Measurements from ENCODE around the gene TSPAN33.

TSPAN33 gene

DNA sequence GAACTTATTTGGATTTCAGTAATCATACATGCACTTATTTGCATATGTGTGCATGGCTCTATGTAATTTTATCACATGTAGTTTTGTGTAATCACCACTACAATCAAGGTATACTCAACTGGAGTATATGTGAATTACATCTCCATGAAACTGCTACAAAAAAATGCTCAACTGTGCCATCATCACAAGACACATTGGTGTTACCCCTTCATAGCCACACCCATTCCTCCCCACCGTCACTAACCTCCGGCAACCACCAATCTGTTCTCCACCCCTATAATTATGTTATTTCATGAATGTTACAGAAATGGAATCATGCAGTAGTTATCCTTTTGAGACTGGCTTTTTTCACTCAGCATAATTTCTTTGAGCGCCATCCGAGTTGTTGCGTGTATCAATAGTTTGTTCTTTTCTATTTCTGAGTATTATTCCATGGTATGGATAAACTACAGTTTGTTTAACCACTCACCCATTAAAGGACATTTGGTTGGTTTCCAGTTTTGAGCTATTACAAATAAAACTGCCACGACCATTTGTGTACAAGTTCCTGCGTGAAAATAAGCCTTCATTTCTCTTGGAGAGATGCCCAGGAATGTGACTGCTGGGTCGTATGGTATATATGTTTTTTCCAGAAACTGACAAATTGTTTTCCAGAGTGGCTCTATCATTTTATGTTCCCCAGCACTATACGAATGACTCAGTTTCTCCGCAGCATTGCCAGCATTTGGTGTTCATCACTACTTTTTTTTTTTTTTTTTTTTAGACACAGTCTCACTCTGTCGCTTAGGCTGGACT is 32.6 kb downstream of the TSPAN33 start:
- H3K23ac ChIP-seq (ENCODE audit: low read length in 2 of 2): no peak overlapping the region
- no peak overlapping the region for H3K9ac ChIP-seq (ENCODE audit: low read length)
- H3K27me3 ChIP-seq (ENCODE audit: control insufficient read depth in 1 of 2, insufficient read depth in 1 of 2, low read length in 2 of 2): peaks cover 0 to 63% of the 10 kb centered on the region in 2 experiments

DNA sequence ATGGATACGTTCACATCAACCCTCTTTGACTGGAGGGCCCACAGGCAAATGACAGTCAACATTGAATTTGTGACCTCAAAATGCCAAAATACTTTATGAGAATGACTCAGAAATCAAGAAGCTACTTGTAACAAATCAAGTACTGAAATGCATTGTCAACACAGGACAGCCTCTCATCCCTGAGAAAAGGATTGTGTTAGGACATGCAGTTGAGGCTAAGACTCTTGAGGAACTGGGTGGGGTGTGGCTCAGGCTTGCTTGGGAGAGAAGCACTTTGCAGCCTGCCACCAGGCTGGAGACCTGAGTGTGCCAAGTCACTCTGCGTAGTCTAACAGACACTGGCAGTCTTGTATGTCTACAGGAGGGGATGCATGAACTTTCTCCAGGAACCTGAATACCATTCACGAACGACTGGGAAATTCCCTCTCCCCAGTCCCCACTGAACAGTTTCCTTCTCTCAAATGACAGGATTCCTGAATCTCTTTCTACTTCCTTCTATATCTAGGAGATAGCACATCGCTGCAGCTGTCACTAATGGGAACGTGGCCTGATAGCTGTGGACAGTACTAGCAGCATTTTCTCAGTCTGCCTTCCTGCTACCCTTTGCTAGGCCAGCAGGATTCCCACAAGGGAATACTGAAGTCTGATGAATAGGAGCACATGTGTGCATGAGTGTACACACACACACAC is 40.6 kb downstream of the TSPAN33 start:
- Histone ChIP-seq H3K4me3 (ENCODE audit: insufficient read depth in 1 of 2, low read depth in 1 of 2, low read length in 2 of 2) (no peak overlapping the region), H2BK12ac (ENCODE audit: low read length in 2 of 2) (no peak overlapping the region), H3K23ac (ENCODE audit: low read length in 2 of 2) (no peak overlapping the region), H2BK5ac (ENCODE audit: low read depth, low read length, poor library complexity, severe bottlenecking) (no peak overlapping the region), H3K4me2 (ENCODE audit: low read length, poor library complexity, severe bottlenecking) (no peak overlapping the region), H2AFZ (ENCODE audit: low read depth, low read length) (no peak overlapping the region), H3K79me1 (replicated peaks; ENCODE audit: low read length, poor library complexity, severe bottlenecking) (peaks cover 7% of the 10 kb centered on the region), H4K91ac (ENCODE audit: low read length) (no peak overlapping the region), H3K36me3 (ENCODE audit: control insufficient read depth in 1 of 2, insufficient read depth in 2 of 2, low read depth in 1 of 2, low read length in 2 of 2) (no peaks in the 10 kb centered on the region), H3K14ac (ENCODE audit: low read length in 2 of 2) (no peak overlapping the region), H3K4me1 (ENCODE audit: control insufficient read depth, insufficient read depth, low read depth, low read length) (peaks cover 5% of the 10 kb centered on the region), H3K9ac (ENCODE audit: low read length) (no peak overlapping the region), H2AK5ac (ENCODE audit: low read length, severe bottlenecking) (no peak overlapping the region), H3K18ac (ENCODE audit: low read depth in 1 of 2, low read length in 2 of 2) (no peak overlapping the region), H3K27ac (ENCODE audit: low read length, poor library complexity, severe bottlenecking) (no peak overlapping the region), H2BK15ac (ENCODE audit: low read depth, poor library complexity, severe bottlenecking) (no peak overlapping the region), H3K27me3 (ENCODE audit: control insufficient read depth in 1 of 2, insufficient read depth in 1 of 2, low read length in 2 of 2) (peaks cover 0 to 50% of the 10 kb centered on the region in 2 experiments), H4K8ac (ENCODE audit: low read length) (no peak overlapping the region), H2BK120ac (ENCODE audit: low read depth, low read length) (no peak overlapping the region), H3K9me3 (ENCODE audit: control insufficient read depth, low read length) (no peaks in the 10 kb centered on the region), H3K4ac (ENCODE audit: low read depth in 1 of 2, low read length in 2 of 2) (no peak overlapping the region)
- 91% methylated on average over 6 of the region's 6 CpGs for WGBS
- no peak for DNase-seq

More for the DNA sequence above, 32.6 kb downstream of the TSPAN33 start:
- Histone ChIP-seq H3K9me3 (ENCODE audit: control insufficient read depth, low read length) (peaks cover 3% of the 10 kb centered on the region), H2BK15ac (ENCODE audit: low read depth, poor library complexity, severe bottlenecking) (no peak overlapping the region), H2BK5ac (ENCODE audit: low read depth, low read length, poor library complexity, severe bottlenecking) (no peak overlapping the region), H3K79me1 (replicated peaks; ENCODE audit: low read length, poor library complexity, severe bottlenecking) (no peaks in the 10 kb centered on the region), H3K4me3 (ENCODE audit: insufficient read depth in 1 of 2, low read depth in 1 of 2, low read length in 2 of 2) (no peak overlapping the region), H3K27ac (ENCODE audit: low read length, poor library complexity, severe bottlenecking) (no peak overlapping the region), H4K91ac (ENCODE audit: low read length) (no peak overlapping the region), H3K4me2 (ENCODE audit: low read length, poor library complexity, severe bottlenecking) (no peak overlapping the region), H2BK120ac (ENCODE audit: low read depth, low read length) (no peak overlapping the region), H3K14ac (ENCODE audit: low read length in 2 of 2) (no peak overlapping the region), H3K36me3 (ENCODE audit: control insufficient read depth in 1 of 2, insufficient read depth in 2 of 2, low read depth in 1 of 2, low read length in 2 of 2) (no peaks in the 10 kb centered on the region), H3K4ac (ENCODE audit: low read depth in 1 of 2, low read length in 2 of 2) (no peak overlapping the region), H2AK5ac (ENCODE audit: low read length, severe bottlenecking) (no peak overlapping the region), H4K8ac (ENCODE audit: low read length) (no peak overlapping the region), H3K18ac (ENCODE audit: low read depth in 1 of 2, low read length in 2 of 2) (no peak overlapping the region), H2BK12ac (ENCODE audit: low read length in 2 of 2) (no peak overlapping the region), H3K4me1 (ENCODE audit: control insufficient read depth, insufficient read depth, low read depth, low read length) (no peaks in the 10 kb centered on the region), H2AFZ (ENCODE audit: low read depth, low read length) (no peak overlapping the region)
- 85% methylated on average over 7 of the region's 11 CpGs for WGBS
- DNase-seq: no peak

DNA sequence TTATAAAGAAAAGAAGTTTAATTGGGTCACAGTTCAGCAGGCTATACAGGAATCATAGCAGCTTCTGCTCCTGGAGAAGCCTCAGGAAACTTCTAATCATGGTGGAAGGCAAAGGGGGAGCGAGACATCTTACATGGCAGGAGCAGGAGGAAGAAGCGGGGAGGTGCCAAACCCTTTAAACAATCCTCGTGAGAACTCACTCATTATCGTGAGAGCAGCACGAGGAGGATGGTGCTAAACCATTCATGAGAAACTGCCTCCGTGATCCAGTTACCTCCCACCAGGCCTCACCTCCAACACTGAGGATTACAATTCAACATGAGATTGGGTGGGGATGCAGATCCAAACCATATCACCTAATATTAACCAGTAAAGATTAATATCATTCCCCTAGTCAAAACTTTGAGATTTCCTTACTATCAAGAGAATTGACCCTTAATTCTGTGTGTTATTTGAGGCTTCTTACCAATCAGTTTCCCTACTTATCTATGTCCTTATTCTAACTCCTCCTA is 42.3 kb downstream of the TSPAN33 start:
- H3K23ac ChIP-seq (ENCODE audit: low read length in 2 of 2): no peak overlapping the region
- H3K4me2 ChIP-seq (ENCODE audit: low read length, poor library complexity, severe bottlenecking): no peak overlapping the region
- no peak overlapping the region for H3K4ac ChIP-seq (ENCODE audit: low read depth in 1 of 2, low read length in 2 of 2)
- no peak overlapping the region for H3K27ac ChIP-seq (ENCODE audit: low read length, poor library complexity, severe bottlenecking)
- peaks cover 0 to 52% of the 10 kb centered on the region in 2 experiments for H3K27me3 ChIP-seq (ENCODE audit: control insufficient read depth in 1 of 2, insufficient read depth in 1 of 2, low read length in 2 of 2)
- no peak overlapping the region for H3K9ac ChIP-seq (ENCODE audit: low read length)
- WGBS: 90% methylated on average over 6 of the region's 6 CpGs
- no peak overlapping the region for H3K4me3 ChIP-seq (ENCODE audit: insufficient read depth in 1 of 2, low read depth in 1 of 2, low read length in 2 of 2)
- no peak for DNase-seq
- H3K14ac ChIP-seq (ENCODE audit: low read length in 2 of 2): no peak overlapping the region
- H4K91ac ChIP-seq (ENCODE audit: low read length): no peak overlapping the region
- H2AK5ac ChIP-seq (ENCODE audit: low read length, severe bottlenecking): no peak overlapping the region
- H2AFZ ChIP-seq (ENCODE audit: low read depth, low read length): no peak overlapping the region
- peaks cover 20% of the 10 kb centered on the region for H3K79me1 ChIP-seq (replicated peaks; ENCODE audit: low read length, poor library complexity, severe bottlenecking)
- H2BK12ac ChIP-seq (ENCODE audit: low read length in 2 of 2): no peak overlapping the region
- H4K8ac ChIP-seq (ENCODE audit: low read length): no peak overlapping the region
- H2BK120ac ChIP-seq (ENCODE audit: low read depth, low read length): no peak overlapping the region
- no peak overlapping the region for H2BK15ac ChIP-seq (ENCODE audit: low read depth, poor library complexity, severe bottlenecking)
- no peaks in the 10 kb centered on the region for H3K9me3 ChIP-seq (ENCODE audit: control insufficient read depth, low read length)
- no peak overlapping the region for H2BK5ac ChIP-seq (ENCODE audit: low read depth, low read length, poor library complexity, severe bottlenecking)
- no peak overlapping the region for H3K18ac ChIP-seq (ENCODE audit: low read depth in 1 of 2, low read length in 2 of 2)
- no peaks in the 10 kb centered on the region for H3K36me3 ChIP-seq (ENCODE audit: control insufficient read depth in 1 of 2, insufficient read depth in 2 of 2, low read depth in 1 of 2, low read length in 2 of 2)
- H3K4me1 ChIP-seq (ENCODE audit: control insufficient read depth, insufficient read depth, low read depth, low read length): peaks cover 8% of the 10 kb centered on the region

DNA sequence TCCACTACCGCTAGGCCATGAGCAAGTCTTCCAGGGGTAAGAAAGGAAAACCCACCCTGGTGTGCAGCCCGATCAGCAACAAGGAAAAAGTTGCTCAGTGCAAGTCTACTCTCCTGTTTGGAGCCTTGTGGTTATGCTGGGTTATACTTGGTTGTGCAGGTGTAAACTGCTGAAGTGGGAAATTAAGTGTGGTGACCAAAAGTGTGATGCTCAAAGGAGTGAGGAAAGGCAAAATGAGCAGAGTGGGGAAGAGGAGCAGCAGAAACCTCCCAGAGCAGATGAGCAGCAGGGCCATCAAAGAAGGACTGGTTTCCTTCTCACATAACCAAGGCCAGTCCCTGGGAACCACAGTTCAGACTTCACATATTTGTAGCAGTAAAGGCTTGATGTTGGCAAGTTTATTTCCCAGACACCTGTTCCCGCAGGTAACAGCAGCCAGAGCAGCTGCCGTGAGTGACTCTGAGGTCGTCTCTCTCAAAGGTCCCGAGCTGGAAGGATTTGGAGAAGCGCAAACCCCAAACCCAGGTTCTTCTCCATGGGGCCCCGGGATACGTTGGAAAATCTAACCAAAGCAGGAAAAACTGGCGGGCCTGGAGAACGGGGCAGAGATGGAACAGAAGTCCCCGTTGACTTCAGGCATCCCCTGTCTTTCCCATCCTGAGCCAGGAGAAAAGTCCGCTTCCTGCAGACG is 43.3 kb downstream of the TSPAN33 start:
- no peak overlapping the region for H3K14ac ChIP-seq (ENCODE audit: low read length in 2 of 2)
- no peak overlapping the region for H2BK15ac ChIP-seq (ENCODE audit: low read depth, poor library complexity, severe bottlenecking)
- no peak overlapping the region for H3K23ac ChIP-seq (ENCODE audit: low read length in 2 of 2)
- no peak overlapping the region for H4K91ac ChIP-seq (ENCODE audit: low read length)
- no peak overlapping the region for H2BK5ac ChIP-seq (ENCODE audit: low read depth, low read length, poor library complexity, severe bottlenecking)
- peak overlapping the region; percentile 97 for H3K4me2 ChIP-seq (ENCODE audit: low read length, poor library complexity, severe bottlenecking)
- H2BK120ac ChIP-seq (ENCODE audit: low read depth, low read length): no peak overlapping the region
- H4K8ac ChIP-seq (ENCODE audit: low read length): no peak overlapping the region
- peaks cover 0 to 58% of the 10 kb centered on the region in 2 experiments for H3K27me3 ChIP-seq (ENCODE audit: control insufficient read depth in 1 of 2, insufficient read depth in 1 of 2, low read length in 2 of 2)
- no peaks in the 10 kb centered on the region for H3K9me3 ChIP-seq (ENCODE audit: control insufficient read depth, low read length)
- no peak overlapping the region for H3K18ac ChIP-seq (ENCODE audit: low read depth in 1 of 2, low read length in 2 of 2)
- H3K27ac ChIP-seq (ENCODE audit: low read length, poor library complexity, severe bottlenecking): no peak overlapping the region
- no peak overlapping the region for H3K9ac ChIP-seq (ENCODE audit: low read length)
- H3K4me1 ChIP-seq (ENCODE audit: control insufficient read depth, insufficient read depth, low read depth, low read length): peaks cover 8% of the 10 kb centered on the region
- H2AK5ac ChIP-seq (ENCODE audit: low read length, severe bottlenecking): no peak overlapping the region
- peak overlapping the region; percentile 74 to 78 for H3K4me3 ChIP-seq (ENCODE audit: insufficient read depth in 1 of 2, low read depth in 1 of 2, low read length in 2 of 2)
- no peak overlapping the region for H3K4ac ChIP-seq (ENCODE audit: low read depth in 1 of 2, low read length in 2 of 2)
- H2AFZ ChIP-seq (ENCODE audit: low read depth, low read length): no peak overlapping the region
- peak; percentile 2 for DNase-seq
- peak overlapping the region in 1 of 2 experiments; percentile 3 for H2BK12ac ChIP-seq (ENCODE audit: low read length in 2 of 2)
- H3K36me3 ChIP-seq (ENCODE audit: control insufficient read depth in 1 of 2, insufficient read depth in 2 of 2, low read depth in 1 of 2, low read length in 2 of 2): peaks cover 0 to 3% of the 10 kb centered on the region in 2 experiments
- peaks cover 25% of the 10 kb centered on the region for H3K79me1 ChIP-seq (replicated peaks; ENCODE audit: low read length, poor library complexity, severe bottlenecking)
- WGBS: 22% methylated on average over 12 of the region's 14 CpGs

Data from mesenchymal stem cell (in vitro differentiated cells and primary cell).